Neural progenitor cell (in vitro differentiated cells): ENCODE measurements around the gene KCNMB4.

ENCODE experiments used
- CTCF ChIP-seq: fragments of 200-600 bp; sonication (generic); IDR thresholded peaks from 2 replicates; pipeline ENCODE4 v1.5.1; 2017; ENCODE audit warnings: antibody characterized with exemption, mild to moderate bottlenecking
- EZH2 ChIP-seq: fragments of 200-600 bp; sonication (generic); IDR thresholded peaks from 2 replicates; pipeline ENCODE4 v1.6.1; 2017; ENCODE audit warnings: antibody characterized with exemption, mild to moderate bottlenecking, moderate library complexity
- EZH2phosphoT487 ChIP-seq: fragments of 200-600 bp; sonication (generic); IDR thresholded peaks from 2 replicates; pipeline ENCODE4 v1.6.1; 2017; ENCODE audit warnings: antibody characterized with exemption

DNA sequence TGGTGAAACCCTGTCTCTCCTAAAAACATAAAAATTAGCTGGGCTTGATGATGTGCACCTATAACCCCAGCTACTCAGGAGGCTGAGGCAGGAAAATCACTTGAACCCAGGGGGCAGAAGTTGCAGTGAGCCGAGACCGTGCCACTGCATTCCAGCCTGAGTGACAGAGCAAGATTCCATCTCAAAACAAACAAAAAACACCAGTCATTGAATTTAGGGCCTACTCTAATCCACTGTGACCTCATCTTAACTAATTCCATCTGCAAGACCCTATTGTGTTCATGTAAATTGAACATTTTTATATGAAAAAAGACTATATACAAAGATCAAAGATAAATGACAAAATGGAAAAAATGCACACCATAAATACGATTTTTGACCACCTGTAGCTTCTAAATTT, 17.8 kb downstream of the KCNMB4 start:
- no peak for TF ChIP-seq CTCF
- TF ChIP-seq EZH2phosphoT487, result no peak
- TF ChIP-seq EZH2, result no peak
